GM13977 (cell line): ENCODE results near the gene SLC41A3.

Experiments used
- DNase-seq: peaks from one replicate; pipeline ENCODE4 v3.0.0; 2012; ENCODE audit warnings: low spot score
- in situ Hi-C: fragments of 300-500 bp; cut with MboI; formaldehyde crosslinking; loops from one replicate; pipeline ENCODE4 v1.12.0; 2022; ENCODE audit warnings: low sequenced_read_pairs, low pct_unique_long_range_greater_than_20kb, mixed read lengths, inconsistent platforms; ENCODE audit not compliant: unreplicated experiment
- TF ChIP-seq, protein P1 (sequence below): IDR thresholded peaks from 2 replicates; pipeline ENCODE4 v1.5.1; 2012; ENCODE audit warnings: mild to moderate bottlenecking, control low read depth; ENCODE audit not compliant: insufficient read depth; ENCODE audit errors: extremely low read depth, missing control alignments

The SLC41A3 gene

DNA sequence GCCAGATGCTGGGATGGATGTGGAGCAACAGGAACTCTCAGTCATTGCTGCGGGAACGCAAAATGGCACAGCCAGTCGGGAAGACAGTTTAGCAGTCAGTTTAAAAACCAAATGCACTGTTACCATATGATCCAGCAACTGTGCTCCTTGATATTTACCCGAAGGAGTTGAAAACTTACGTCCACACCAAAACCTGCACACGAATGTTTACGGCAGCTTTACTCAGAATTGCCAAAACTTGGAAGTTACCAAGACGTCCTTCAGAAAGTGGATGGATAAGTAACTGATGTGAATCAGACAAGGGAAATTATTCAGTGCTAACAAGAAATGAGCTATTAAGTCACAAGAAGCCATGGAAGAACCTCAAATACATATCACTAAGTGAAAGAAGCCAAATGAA lies 36.1 kb upstream of the SLC41A3 start:
- TF ChIP-seq, protein P1, sequence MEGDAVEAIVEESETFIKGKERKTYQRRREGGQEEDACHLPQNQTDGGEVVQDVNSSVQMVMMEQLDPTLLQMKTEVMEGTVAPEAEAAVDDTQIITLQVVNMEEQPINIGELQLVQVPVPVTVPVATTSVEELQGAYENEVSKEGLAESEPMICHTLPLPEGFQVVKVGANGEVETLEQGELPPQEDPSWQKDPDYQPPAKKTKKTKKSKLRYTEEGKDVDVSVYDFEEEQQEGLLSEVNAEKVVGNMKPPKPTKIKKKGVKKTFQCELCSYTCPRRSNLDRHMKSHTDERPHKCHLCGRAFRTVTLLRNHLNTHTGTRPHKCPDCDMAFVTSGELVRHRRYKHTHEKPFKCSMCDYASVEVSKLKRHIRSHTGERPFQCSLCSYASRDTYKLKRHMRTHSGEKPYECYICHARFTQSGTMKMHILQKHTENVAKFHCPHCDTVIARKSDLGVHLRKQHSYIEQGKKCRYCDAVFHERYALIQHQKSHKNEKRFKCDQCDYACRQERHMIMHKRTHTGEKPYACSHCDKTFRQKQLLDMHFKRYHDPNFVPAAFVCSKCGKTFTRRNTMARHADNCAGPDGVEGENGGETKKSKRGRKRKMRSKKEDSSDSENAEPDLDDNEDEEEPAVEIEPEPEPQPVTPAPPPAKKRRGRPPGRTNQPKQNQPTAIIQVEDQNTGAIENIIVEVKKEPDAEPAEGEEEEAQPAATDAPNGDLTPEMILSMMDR, result no peak
- no peak for DNase-seq
- in situ Hi-C loops, result no loop called here

DNA sequence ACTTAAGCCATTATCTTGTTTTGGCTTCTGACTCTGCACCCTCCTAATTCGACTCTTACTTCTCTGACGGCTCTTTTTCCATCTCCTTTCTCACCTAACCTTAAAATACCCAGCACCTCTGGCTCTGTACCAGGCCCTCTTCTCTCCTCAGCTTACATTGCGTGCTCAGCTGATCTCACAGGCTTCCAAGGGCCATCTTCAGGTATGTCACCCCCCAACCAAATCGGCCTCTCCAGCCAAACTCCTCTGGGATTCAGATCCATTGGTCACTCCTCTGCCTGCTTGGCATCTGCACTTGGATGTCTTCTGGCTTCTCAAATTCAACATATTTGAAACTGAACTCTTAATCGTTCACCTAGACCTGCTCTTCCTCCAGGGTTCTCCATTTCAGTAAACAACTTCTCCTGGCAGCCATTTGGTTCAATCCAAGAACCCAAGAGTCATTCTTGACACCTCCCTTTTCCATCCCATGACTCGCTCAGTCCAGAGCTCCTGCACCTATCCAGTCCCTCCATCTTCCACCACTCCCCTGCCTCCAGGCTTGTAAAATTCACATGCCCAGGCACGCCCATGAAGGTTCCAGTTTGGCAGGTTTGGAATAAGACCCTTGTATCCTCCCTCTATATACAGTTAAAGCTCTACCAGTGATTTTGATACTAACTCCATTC lies 35.2 kb upstream of the SLC41A3 start:
- in situ Hi-C loops, result no loop called here
- DNase-seq, result no peak
- TF ChIP-seq, protein P1, result no peak

DNA sequence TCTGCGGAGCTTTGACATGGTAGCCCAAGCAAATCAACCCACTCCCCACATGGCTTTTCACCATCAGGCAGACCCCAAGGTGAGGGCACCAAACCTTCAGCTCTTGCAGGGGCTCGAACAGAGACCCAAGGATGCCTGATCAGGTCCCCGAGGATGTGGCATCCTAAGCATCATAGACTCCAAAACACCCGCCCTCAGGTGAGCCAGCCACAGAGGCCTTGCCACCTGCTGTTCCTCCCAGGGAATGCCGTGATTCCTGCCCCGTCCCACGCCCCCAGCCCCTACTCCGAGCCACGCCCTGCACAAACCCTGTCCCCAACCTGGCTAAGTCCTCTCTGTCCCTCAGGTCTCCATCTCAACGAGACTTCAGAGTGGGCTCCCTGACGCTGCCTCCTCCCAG lies 34.7 kb upstream of the SLC41A3 start:
- TF ChIP-seq, protein P1, result no peak
- DNase-seq, result no peak
- in situ Hi-C loops, result no loop called here

DNA sequence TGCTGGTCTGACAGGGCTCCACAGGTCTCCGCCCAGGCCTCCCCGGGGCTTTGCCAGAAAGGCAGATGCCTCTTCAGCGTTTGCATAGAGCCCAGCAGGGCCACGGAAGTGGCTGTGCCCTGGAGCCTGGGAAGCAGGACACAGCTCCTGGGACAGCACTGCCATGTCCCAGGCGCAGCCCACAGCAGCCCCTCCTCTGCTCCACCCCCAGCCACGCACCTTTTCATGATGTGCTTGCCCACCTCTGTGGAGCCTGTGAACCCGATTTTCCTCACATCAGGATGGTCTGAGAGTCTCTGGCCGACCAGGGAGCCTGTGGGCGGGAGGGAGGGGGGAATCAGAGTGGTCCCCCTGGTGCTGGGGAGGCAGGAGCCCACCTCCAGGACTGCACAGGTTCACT lies 33.9 kb upstream of the SLC41A3 start:
- no peak for DNase-seq
- in situ Hi-C loops, result no loop called here

DNA sequence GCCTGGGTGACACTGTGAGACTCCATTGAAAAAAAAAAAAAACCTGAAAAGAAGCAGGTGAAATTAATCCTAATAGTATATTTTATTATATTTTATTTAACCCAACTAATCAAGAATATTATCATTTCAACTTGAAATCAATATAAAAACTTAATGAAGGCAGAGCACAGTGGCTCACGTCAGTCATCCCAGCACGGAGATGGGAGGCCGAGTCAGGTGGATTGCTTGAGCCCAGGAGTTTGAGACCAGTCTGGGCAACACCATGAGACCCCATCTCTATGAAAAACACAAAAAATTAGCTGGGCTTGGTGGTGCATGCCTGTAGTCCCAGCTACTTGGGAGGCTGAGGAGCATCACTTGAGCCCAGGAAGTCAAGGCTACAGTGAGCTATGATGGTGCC lies 33.3 kb upstream of the SLC41A3 start:
- in situ Hi-C loops, result no loop called here
- TF ChIP-seq, protein P1, result no peak
- DNase-seq, result no peak

More for the DNA sequence above, 33.9 kb upstream of the SLC41A3 start:
- TF ChIP-seq, protein P1, result no peak

DNA sequence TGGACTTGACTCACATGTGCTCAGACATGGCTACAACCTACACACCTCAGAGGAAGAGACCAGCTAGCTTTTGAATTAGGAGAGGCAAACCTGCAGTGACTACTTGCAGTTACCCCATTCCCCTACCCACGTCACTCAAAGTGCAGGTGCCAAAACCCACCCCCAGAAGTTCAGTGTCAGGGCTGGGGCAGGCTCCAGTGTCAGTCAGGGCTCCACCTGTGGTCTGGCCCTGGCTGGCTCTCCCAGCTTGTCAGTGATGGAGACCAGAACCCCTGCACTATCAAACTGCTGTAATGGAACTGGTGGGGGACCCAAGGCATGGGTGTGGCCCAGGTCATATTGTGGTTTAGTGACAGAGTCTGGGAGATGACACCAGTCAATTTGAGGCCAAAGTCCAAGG lies 32.6 kb upstream of the SLC41A3 start:
- TF ChIP-seq, protein P1, result no peak
- in situ Hi-C loops, result no loop called here
- DNase-seq, result no peak
